K562 (cell line): ENCODE results near the gene EPM2A. TPM values are rescaled to one million over a fixed set of nuclear protein-coding genes. Genes with fewer than 3 reads are reported as not detected.
A peak's percentile ranks its signal among the peaks of the same experiment; 100 is the strongest.
"Not testable (repeated sequence)": the region's sequence is repeated elsewhere in the genome, so short reads cannot be mapped to it uniquely, and the experiment has no call there.

Experiments used
- ATAC-seq: fragments of 200-7000 bp; cut with Tn5 transposase; 3 replicates; pipeline ENCODE4 v1.9.1; 2020; ENCODE audit warnings: moderate library complexity
- BruUV-seq: library from RNA; stranded (reverse); fragments of 400-500 nt; replicated peaks from 2 replicates; lab custom pipeline; 2021; lab: Mats Ljungman, UMichigan
- CTCF ChIA-PET: fragments of 300-600 bp; formaldehyde crosslinking; extraction: SDS; loops from one replicate; lab custom pipeline; 2021; ENCODE audit warnings: low intra/inter-chr PET ratio; lab: Yijun Ruan, JAX
- POLR2A ChIA-PET: fragments of 300-600, 350-650 bp; sonication (Branson Sonifier 250); formaldehyde crosslinking; extraction: SDS; loops from one replicate; lab custom pipeline; 2021; ENCODE audit warnings: antibody characterized with exemption, inconsistent platforms; lab: Yijun Ruan, JAX
- DNase-seq, 4 experiments: peaks; one replicate each; pipeline versions ENCODE4 v3.0.0 to v3.0.0-alpha.2; 2011 to 2018; ENCODE audit warnings: low spot score in 3 of 4, mixed read lengths in 3 of 4; ENCODE audit errors: extremely low read depth in 1 of 4
- FAIRE-seq: peaks from 2 replicates; lab custom pipeline; 2011; peaks lifted over from hg19 to GRCh38; lab: Jason Lieb, UNC
- H2AFZ ChIP-seq: 2 replicates; pipeline ENCODE4 v1.6.0; 2011; ENCODE audit warnings: low read depth, low read length, control low read depth, inconsistent platforms
- H3K27ac ChIP-seq: fragments of 200-600 bp; 3 replicates; pipeline ENCODE4 v1.8.0; 2011; ENCODE audit warnings: low read depth, mild to moderate bottlenecking, control low read depth, inconsistent platforms, low read length, moderate library complexity, mixed read lengths; ENCODE audit errors: extremely low read depth
- H3K27me3 ChIP-seq, 2 experiments: fragments of 300-600 bp in 1 of 2; 2 replicates in 1 of 2; 3 replicates in 1 of 2; pipeline versions ENCODE4 v1.6.0 to v1.8.0; 2011; ENCODE audit warnings: inconsistent platforms in 2 of 2, low read length in 2 of 2, mild to moderate bottlenecking in 1 of 2, mixed read lengths in 1 of 2, moderate library complexity in 1 of 2; ENCODE audit not compliant: control insufficient read depth in 2 of 2, insufficient read depth in 2 of 2
- H3K36me3 ChIP-seq: fragments of 300-600 bp; 3 replicates; pipeline ENCODE4 v1.8.0; 2011; ENCODE audit warnings: mild to moderate bottlenecking, low read length, inconsistent platforms; ENCODE audit not compliant: control insufficient read depth, insufficient read depth
- H3K4me1 ChIP-seq, 2 experiments: fragments of 200-600 bp in 1 of 2; replicated peaks in 1 of 2; 2 replicates in 1 of 2; 3 replicates in 1 of 2; pipeline versions ENCODE4 v1.5.1 to v1.8.0; 2011; ENCODE audit warnings: inconsistent platforms in 2 of 2, low read length in 2 of 2, mild to moderate bottlenecking in 1 of 2, mixed read lengths in 1 of 2, moderate library complexity in 1 of 2; ENCODE audit not compliant: control insufficient read depth in 2 of 2, insufficient read depth in 2 of 2
- H3K4me2 ChIP-seq: 2 replicates; pipeline ENCODE4 v1.6.1; 2011; ENCODE audit warnings: low read length, control low read depth, inconsistent platforms, mixed read lengths; ENCODE audit not compliant: insufficient read depth
- H3K4me3 ChIP-seq: fragments of 200-600 bp; sonication (generic), shearing (Covaris generic); 2 replicates; pipeline ENCODE4 v1.5.1; 2016; ENCODE audit warnings: control low read depth, inconsistent platforms
- H3K79me2 ChIP-seq: fragments of 200-600 bp; 3 replicates; pipeline ENCODE4 v1.8.0; 2011; ENCODE audit warnings: low read length, inconsistent platforms; ENCODE audit not compliant: control insufficient read depth, insufficient read depth
- H3K9ac ChIP-seq, 2 experiments: 2 replicates each; pipeline versions ENCODE4 v1.6.0 to v1.6.1; 2011; ENCODE audit warnings: low read depth in 2 of 2, low read length in 2 of 2, control low read depth in 1 of 2, inconsistent platforms in 1 of 2, mild to moderate bottlenecking in 1 of 2, mixed read lengths in 1 of 2; ENCODE audit not compliant: insufficient read depth in 1 of 2
- H3K9me1 ChIP-seq: one replicate; pipeline ENCODE4 v1.6.0; 2011; ENCODE audit warnings: inconsistent platforms, mild to moderate bottlenecking, low read length, moderate library complexity; ENCODE audit not compliant: control insufficient read depth, insufficient read depth
- H3K9me3 ChIP-seq: replicated peaks from 2 replicates; pipeline ENCODE4 v1.5.1; 2011; ENCODE audit warnings: low read depth, low read length, inconsistent platforms; ENCODE audit not compliant: control insufficient read depth, insufficient read depth
- H4K20me1 ChIP-seq: replicated peaks from 2 replicates; pipeline ENCODE4 v1.6.1; 2011; ENCODE audit warnings: low read length, inconsistent platforms, mixed read lengths; ENCODE audit not compliant: control insufficient read depth, insufficient read depth
- IRF1 ChIP-seq: sonication (generic); formaldehyde crosslinking; IDR thresholded peaks from 2 replicates; pipeline ENCODE4 v1.8.0; 2022; ENCODE audit warnings: missing genetic modification reagents, mild to moderate bottlenecking, borderline replicate concordance
- YY1 ChIP-seq, 3 experiments: IDR thresholded peaks; 2 replicates each; pipeline ENCODE4 v1.6.1; 2011; ENCODE audit warnings: low read length in 2 of 3, mild to moderate bottlenecking in 2 of 3, moderate library complexity in 2 of 3, borderline replicate concordance in 1 of 3, control low read depth in 1 of 3, low read depth in 1 of 3; ENCODE audit not compliant: insufficient read depth in 3 of 3, insufficient replicate concordance in 2 of 3, control insufficient read depth in 1 of 3, insufficient read length in 1 of 3; ENCODE audit errors: extremely low read depth in 1 of 3
- ZHX1 ChIP-seq: fragments of 150-350 bp; conservative IDR thresholded peaks from 2 replicates; pipeline ENCODE4 v1.6.1; 2014; ENCODE audit warnings: low read length
- WGBS: fragments of 100-300 bp; shearing (Covaris generic); methylation state at CpG from one replicate; pipeline ENCODE4 v1.1.6; 2016; ENCODE audit warnings: low coverage, mixed read lengths; ENCODE audit not compliant: insufficient coverage; ENCODE audit errors: missing lambda C conversion rate; 5-methylcytosine and 5-hydroxymethylcytosine counted together
- in situ Hi-C: fragments of 300-500 bp; cut with MboI; formaldehyde crosslinking; loops from 4 replicates; pipeline ENCODE4 v1.15.0; 2018; ENCODE audit warnings: inconsistent platforms, mixed read lengths
- intact Hi-C: fragments of 100-400 bp; cut with micrococcal nuclease; formaldehyde crosslinking; loops from 2 replicates; pipeline ENCODE4 v1.14.2; 2022
- polyA plus RNA-seq, 8 experiments: library from polyadenylated mRNA; depleted of rRNA in 4 of 8; stranded (reverse) in 5 of 8; unstranded in 3 of 8; fragments of >200 nt; fragmentation: Nextera tagmentation in 2 of 8; fragmentation: Illumina TruSeq in 1 of 8; extraction: Ambion mirVana in 2 of 8; extraction: Trizol in 1 of 8; gene quantifications; 2 replicates each; pipeline versions ENCODE4 v1.2.1 to v1.2.3, GENCODE V29; 2011 to 2014; ENCODE audit warnings: inconsistent platforms in 1 of 8, missing spikeins in 1 of 8
- total RNA-seq, 7 experiments: library from RNA; depleted of rRNA in 6 of 7; stranded (reverse); fragments of >200 nt in 6 of 7; fragmentation: Illumina TruSeq in 2 of 7; extraction: Trizol in 2 of 7; gene quantifications; 2 replicates each; pipeline versions ENCODE4 v1.2.1 to v1.2.3, GENCODE V29; 2011 to 2021; ENCODE audit warnings: low replicate concordance in 1 of 7

EPM2A gene
- total and polyA plus RNA-seq, 9 of the 15 experiments (the other 6 are each of a cell fraction or from before 2014, with no cell fraction given), result 0.35 to 5.3 (median 2.5) TPM

GRCh38 chr6:145699462-145699861, 35.9 kb downstream of the EPM2A start (continued):
- no peak for TF ChIP-seq IRF1 (CRISPR knock-in tag)

- H4K20me1 ChIP-seq, ATAC-seq, DNase-seq, H3K9me3 ChIP-seq, intact Hi-C loops, H3K4me2 ChIP-seq, H3K36me3 ChIP-seq, H3K4me1 ChIP-seq, H2AFZ ChIP-seq, CTCF ChIA-PET, POLR2A ChIA-PET, H3K4me3 ChIP-seq, H3K9ac ChIP-seq, FAIRE-seq, in situ Hi-C loops, H3K79me2 ChIP-seq, H3K9me1 ChIP-seq, H3K27ac ChIP-seq, BruUV-seq, H3K27me3 ChIP-seq: not testable (repeated sequence)
- WGBS, result 11% methylated on average over 12 of the region's 12 CpGs
- TF ChIP-seq ZHX1 (0 out of 2 replicates have a peak, but pooled peaks have one; percentile 50), YY1 (IDR thresholded peaks at IDR 0.05; ENCODE audit: borderline replicate concordance in 1 of 3, control insufficient read depth in 1 of 3, extremely low read depth in 1 of 3, insufficient read depth in 3 of 3, insufficient read length in 1 of 3, insufficient replicate concordance in 2 of 3, low read depth in 1 of 3, low read length in 2 of 3) (peak in 2 of 3 experiments; percentile 25 to 71)
Observed at GRCh38 chr6:145697401-145697800, 37.9 kb downstream of the EPM2A start.
